ENCODE measurements around the gene CFAP69. TPM values are rescaled to one million over a fixed set of nuclear protein-coding genes. Genes with fewer than 3 reads are reported as not detected.

The CFAP69 gene
- total and polyA plus RNA-seq, 2 of the 8 experiments (the other 6 are each of a cell fraction or from before 2014, with no cell fraction given) = 1.00 to 3.8 TPM

DNA sequence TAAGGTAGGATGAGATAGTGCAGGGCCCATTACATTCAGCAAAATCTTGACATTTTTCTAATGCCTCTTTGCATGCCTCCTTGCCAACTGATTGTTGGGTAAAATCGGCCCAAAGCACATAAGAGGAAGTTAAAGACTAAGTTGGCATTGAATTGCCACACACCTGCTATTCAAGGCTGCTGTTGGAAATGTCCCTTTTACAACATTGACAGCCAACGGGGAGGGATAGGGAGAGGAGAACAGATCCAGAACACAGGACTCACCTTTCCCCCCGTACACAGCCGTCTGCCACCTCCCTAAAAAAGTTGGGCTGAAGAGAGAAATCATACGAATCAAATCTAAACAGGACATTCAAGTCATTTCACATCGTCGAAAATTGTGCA, 75.4 kb downstream of the CFAP69 start:
- POLR2A ChIA-PET (ENCODE audit: partially characterized antibody) = no interaction called here
- H3K4me2 ChIP-seq (ENCODE audit: insufficient read depth in 1 of 2, low read depth in 2 of 2, low read length in 2 of 2) = peak overlapping the region; percentile 58 to 87

More for the DNA sequence above, 75.4 kb downstream of the CFAP69 start:
- Histone ChIP-seq H3K18ac (ENCODE audit: extremely low read depth, low read length) (no peak overlapping the region), H3K23ac (ENCODE audit: insufficient read length) (no peak overlapping the region), H2AK5ac (ENCODE audit: low read depth, low read length) (no peak overlapping the region), H3K27ac (ENCODE audit: low read depth, low read length) (no peak overlapping the region), H3K9ac (replicated peaks in 1 of 4; ENCODE audit: extremely low read depth in 1 of 4, low read depth in 3 of 4, low read length in 3 of 4) (0 out of 7 replicates have a peak overlapping the region, but pooled peaks of 1 of the 4 experiments have one; percentile 20), H3K79me1 (ENCODE audit: low read depth, low read length) (no peaks in the 10 kb centered on the region), H2BK5ac (ENCODE audit: low read depth, low read length) (no peak overlapping the region), H3K27me3 (replicated peaks in 1 of 4; ENCODE audit: control insufficient read depth in 3 of 4, extremely low read depth in 1 of 4, insufficient read depth in 3 of 4, low read length in 3 of 4) (peaks cover 20 to 39% (median 29%) of the 10 kb centered on the region in 4 experiments), H4K20me1 (replicated peaks in 1 of 2; ENCODE audit: control insufficient read depth in 1 of 2, insufficient read depth in 2 of 2, low read length in 2 of 2) (no peaks in the 10 kb centered on the region), H3K4ac (replicated peaks; ENCODE audit: insufficient read length, low read depth, low read length) (no peak overlapping the region), H3K14ac (ENCODE audit: insufficient read length) (no peak overlapping the region), H4K91ac (replicated peaks; ENCODE audit: insufficient read length, low read length) (no peak overlapping the region), H3K23me2 (ENCODE audit: low read depth, low read length) (peaks cover 10% of the 10 kb centered on the region; the same call in 1 of the 2 replicates), H4K8ac (ENCODE audit: extremely low read depth, insufficient read depth, low read length) (no peak overlapping the region), H2BK20ac (ENCODE audit: low read length) (no peak overlapping the region), H2BK15ac (ENCODE audit: low read length) (no peak overlapping the region), H3K79me2 (ENCODE audit: control insufficient read depth in 1 of 2, insufficient read depth in 2 of 2, low read length in 2 of 2) (no peaks in the 10 kb centered on the region), H3K9me3 (ENCODE audit: insufficient read depth in 2 of 2, low read depth in 1 of 2, low read length in 1 of 2) (no peaks in the 10 kb centered on the region), H3K36me3 (ENCODE audit: control insufficient read depth in 2 of 4, insufficient read depth in 4 of 4, low read length in 3 of 4) (no peaks in the 10 kb centered on the region), H2BK12ac (ENCODE audit: low read depth, low read length) (no peak overlapping the region), H3K56ac (replicated peaks; ENCODE audit: insufficient read length, low read depth, low read length) (no peak overlapping the region), H2AFZ (ENCODE audit: low read length) (no peak overlapping the region), H2BK120ac (replicated peaks; ENCODE audit: low read depth, low read length) (no peak overlapping the region), H3K4me3 (ENCODE audit: extremely low read depth in 1 of 4, insufficient read depth in 2 of 4, low read depth in 3 of 4, low read length in 4 of 4) (peak overlapping the region; percentile 39 to 63 (median 58); a peak in 6 of 8 replicates), H3K4me1 (replicated peaks in 1 of 4; ENCODE audit: control insufficient read depth in 3 of 4, insufficient read depth in 4 of 4, low read length in 3 of 4) (peaks cover 0 to 3% (median 0%) of the 10 kb centered on the region in 4 experiments; a peak in 2 of 7 replicates), H4K5ac (ENCODE audit: insufficient read length, low read depth, low read length) (no peak overlapping the region)
- no peak for FAIRE-seq
- no peak for DNase-seq (ENCODE audit: low read depth in 1 of 2, low spot score in 2 of 2)
- CTCF ChIA-PET (ENCODE audit: partially characterized antibody) = interaction anchor here (2.3 to 2.9 kb wide), 2 partner anchors 9 to 14 kb away, joined by 7 to 14 read pairs; no protein-coding TSS in a partner anchor
- 50% methylated on average over 7 of the region's 7 CpGs; no CpG with 5 or more reads in 1 of the 2 experiments for WGBS, 2 experiments (ENCODE audit: extremely low coverage in 1 of 2, insufficient coverage in 1 of 2, insufficient read length in 1 of 2, insufficient replicate concordance in 2 of 2, low coverage in 1 of 2, low lambda C conversion rate in 2 of 2, missing lambda C conversion rate in 1 of 2)
- TF ChIP-seq TBP (IDR thresholded peaks at IDR 0.05; ENCODE audit: low read depth, low read length) = no peak
